HepG2 (cell line): ENCODE data around the gene FAM222B. TPM values are rescaled to one million over a fixed set of nuclear protein-coding genes. Genes with fewer than 3 reads are reported as not detected.

Source experiments
- AKAP8 ChIP-seq: sonication (generic); formaldehyde crosslinking; IDR thresholded peaks from 2 replicates; pipeline ENCODE4 v1.5.1; 2020; ENCODE audit warnings: mild to moderate bottlenecking, missing genetic modification reagents
- BATF2 ChIP-seq: sonication (generic); formaldehyde crosslinking; IDR thresholded peaks from 2 replicates; pipeline ENCODE4 v1.8.0; 2022; ENCODE audit warnings: mild to moderate bottlenecking, missing genetic modification reagents, moderate library complexity
- DNMT1 ChIP-seq: sonication (generic); formaldehyde crosslinking; IDR thresholded peaks from 2 replicates; pipeline ENCODE4 v1.5.1; 2020; ENCODE audit warnings: mild to moderate bottlenecking, missing genetic modification reagents
- FUBP1 ChIP-seq: sonication (generic); formaldehyde crosslinking; IDR thresholded peaks from 2 replicates; pipeline ENCODE4 v1.5.1; 2020; ENCODE audit warnings: missing genetic modification reagents, mild to moderate bottlenecking, borderline replicate concordance
- GABPB1 ChIP-seq: IDR thresholded peaks from 2 replicates; pipeline ENCODE4 v1.6.1; 2016; ENCODE audit warnings: mild to moderate bottlenecking, missing genetic modification reagents, moderate library complexity, missing compliant biosample characterization
- IRF9 ChIP-seq: sonication (generic); formaldehyde crosslinking; IDR thresholded peaks from 2 replicates; pipeline ENCODE4 v1.8.0; 2022; ENCODE audit warnings: missing genetic modification reagents, mild to moderate bottlenecking, borderline replicate concordance
- MED13 ChIP-seq: sonication (generic); formaldehyde crosslinking; IDR thresholded peaks from 2 replicates; pipeline ENCODE4 v1.5.0; 2020; ENCODE audit warnings: missing genetic modification reagents
- MYC ChIP-seq: sonication (generic); formaldehyde crosslinking; IDR thresholded peaks from 2 replicates; pipeline ENCODE4 v1.9.0; 2021; ENCODE audit warnings: missing genetic modification reagents, borderline replicate concordance
- NKX3-1 ChIP-seq: sonication (generic); formaldehyde crosslinking; IDR thresholded peaks from 2 replicates; pipeline ENCODE4 v1.5.0; 2020; ENCODE audit warnings: missing genetic modification reagents
- NPAS2 ChIP-seq: sonication (generic); formaldehyde crosslinking; IDR thresholded peaks from 2 replicates; pipeline ENCODE4 v1.8.0; 2022; ENCODE audit warnings: mild to moderate bottlenecking, missing genetic modification reagents, borderline replicate concordance
- PHF8 ChIP-seq: sonication (generic); formaldehyde crosslinking; IDR thresholded peaks from 2 replicates; pipeline ENCODE4 v1.5.0; 2020; ENCODE audit warnings: missing genetic modification reagents
- POGZ ChIP-seq: sonication (generic); formaldehyde crosslinking; IDR thresholded peaks from 2 replicates; pipeline ENCODE4 v1.4.0; 2020; ENCODE audit warnings: mild to moderate bottlenecking, missing genetic modification reagents
- RBM22 ChIP-seq: fragments of 200-400 bp; formaldehyde crosslinking; optimal IDR thresholded peaks from 2 replicates; pipeline ENCODE3; 2017; ENCODE audit warnings: mild to moderate bottlenecking, low read length, moderate library complexity
- RNF2 ChIP-seq: fragments of 450-650 bp; conservative IDR thresholded peaks from 2 replicates; pipeline ENCODE4 v1.6.1; 2016; ENCODE audit warnings: low read depth
- SOX13 ChIP-seq, 3 experiments: fragments of 450-650 bp in 1 of 3; sonication (generic) in 1 of 3; formaldehyde crosslinking in 1 of 3; IDR thresholded peaks in 2 of 3; conservative IDR thresholded peaks in 1 of 3; 2 replicates each; pipeline versions ENCODE4 v1.5.0 to v1.6.1; 2016 to 2020; ENCODE audit warnings: antibody characterized with exemption in 1 of 3, mild to moderate bottlenecking in 1 of 3, missing compliant biosample characterization in 1 of 3, missing genetic modification reagents in 1 of 3, moderate library complexity in 1 of 3
- SP2 ChIP-seq: sonication (generic); formaldehyde crosslinking; IDR thresholded peaks from 2 replicates; pipeline ENCODE4 v1.5.1; 2020; ENCODE audit warnings: mild to moderate bottlenecking, missing genetic modification reagents
- ZBTB25 ChIP-seq: IDR thresholded peaks from 2 replicates; pipeline ENCODE4 v1.6.1; 2018; ENCODE audit warnings: missing genetic modification reagents
- ZGPAT ChIP-seq: IDR thresholded peaks from 2 replicates; pipeline ENCODE4 v1.6.1; 2016; ENCODE audit warnings: mild to moderate bottlenecking
- ZNF281 ChIP-seq: sonication (generic); formaldehyde crosslinking; IDR thresholded peaks from 2 replicates; pipeline ENCODE4 v1.4.0; 2020; ENCODE audit warnings: missing genetic modification reagents, borderline replicate concordance
- ZNF616 ChIP-seq: sonication (generic); formaldehyde crosslinking; IDR thresholded peaks from 2 replicates; pipeline ENCODE4 v1.5.0; 2020; ENCODE audit warnings: low read depth, mild to moderate bottlenecking, missing genetic modification reagents
- polyA plus RNA-seq, 8 experiments: library from polyadenylated mRNA; depleted of rRNA in 3 of 8; stranded (reverse) in 7 of 8; unstranded in 1 of 8; fragments of >200 nt; fragmentation: Illumina TruSeq in 4 of 8; extraction: Trizol in 4 of 8; gene quantifications; 2 replicates each; pipeline versions ENCODE4 v1.2.1 to v1.2.3, GENCODE V29; 2011 to 2016; ENCODE audit warnings: low read depth in 4 of 8, missing spikeins in 1 of 8, mixed read lengths in 1 of 8; ENCODE audit not compliant: insufficient read depth in 1 of 8
- total RNA-seq, 5 experiments: library from RNA; depleted of rRNA; stranded (reverse); fragments of >200 nt; fragmentation: Illumina TruSeq; extraction: Trizol; gene quantifications; 2 replicates each; pipeline ENCODE4 v1.2.3, GENCODE V29; 2016; ENCODE audit warnings: low read depth in 1 of 5

The FAM222B gene
- total and polyA plus RNA-seq, 2 of the 13 experiments (the other 11 are each of a cell fraction or from before 2014, with no cell fraction given), result 3.5 to 7.3 TPM

GRCh38 chr17:28725660-28726225, 116.8 kb downstream of the FAM222B start (continued):
- TF ChIP-seq GABPB1 (CRISPR knock-in tag) (peak; percentile 72), RBM22 (peak; percentile 92), SP2 (CRISPR knock-in tag) (no peak), SOX13 (IDR thresholded peaks at IDR 0.05) (no peak; the same call in 1 of the 2 replicates), SOX13 (CRISPR knock-in tag; conservative IDR thresholded peaks at IDR 0.05 in 1 of 2, IDR thresholded peaks at IDR 0.05 in 1 of 2) (peak in 1 of 2 experiments; percentile 33; a peak in 1 of 4 replicates), BATF2 (CRISPR knock-in tag) (no peak), ZNF281 (CRISPR knock-in tag) (no peak), ZGPAT (CRISPR knock-in tag) (peak; percentile 76; the same call in 1 of the 2 replicates), NKX3-1 (peak; percentile 40; the same call in 1 of the 2 replicates), RNF2 (peak; percentile 48; the same call in 1 of the 2 replicates), FUBP1 (CRISPR knock-in tag) (peak; percentile 61; the same call in 1 of the 2 replicates), IRF9 (CRISPR knock-in tag) (peak; percentile 92), MED13 (peak; percentile 47; the same call in 1 of the 2 replicates), NPAS2 (CRISPR knock-in tag) (no peak), POGZ (no peak; the same call in none of the 2 replicates), PHF8 (CRISPR knock-in tag) (peak; percentile 45; the same call in 1 of the 2 replicates), DNMT1 (CRISPR knock-in tag) (0 out of 2 replicates have a peak, but pooled peaks have one; percentile 53), AKAP8 (CRISPR knock-in tag) (peak; percentile 94), ZBTB25 (CRISPR knock-in tag) (no peak), MYC (CRISPR knock-in tag) (peak; percentile 97), ZNF616 (CRISPR knock-in tag) (peak; percentile 24; the same call in 1 of the 2 replicates)
